LNCaP clone FGC (cell line): ENCODE measurements around the gene POLR2H.

Source experiments
- DNase-seq: peaks from one replicate; pipeline ENCODE4 v3.0.0-alpha.2; 2011; ENCODE audit warnings: low read depth
- H3K4me3 ChIP-seq: 2 replicates; pipeline ENCODE4 v1.5.1; 2011; ENCODE audit warnings: mild to moderate bottlenecking, low read depth, low read length, control low read depth
- CTCF ChIP-seq: IDR thresholded peaks from 2 replicates; pipeline ENCODE4 v1.5.1; 2012; ENCODE audit warnings: mild to moderate bottlenecking; ENCODE audit not compliant: control insufficient read depth, insufficient read depth; ENCODE audit errors: extremely low read depth

Gene POLR2H

DNA sequence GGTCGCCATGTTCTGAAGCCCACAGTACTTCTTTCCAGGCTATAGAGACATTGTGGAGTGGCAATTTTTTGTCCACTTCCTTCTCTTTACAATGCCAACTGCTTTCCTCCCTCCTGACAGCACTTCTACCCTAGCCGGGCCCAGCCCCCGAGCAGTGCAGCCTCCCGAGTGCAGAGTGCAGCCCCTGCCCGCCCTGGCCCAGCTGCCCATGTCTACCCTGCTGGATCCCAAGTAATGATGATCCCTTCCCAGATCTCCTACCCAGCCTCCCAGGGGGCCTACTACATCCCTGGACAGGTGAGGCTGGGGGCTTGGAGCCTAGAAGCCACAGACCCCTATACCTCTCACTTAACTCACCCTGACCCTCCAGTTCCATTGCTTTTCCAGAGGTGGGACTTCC lies 44.3 kb upstream of the POLR2H start:
- no peak for DNase-seq
- H3K4me3 ChIP-seq = peak overlapping the region; percentile 98; the same call in 1 of the 2 replicates
- TF ChIP-seq CTCF = no peak

DNA sequence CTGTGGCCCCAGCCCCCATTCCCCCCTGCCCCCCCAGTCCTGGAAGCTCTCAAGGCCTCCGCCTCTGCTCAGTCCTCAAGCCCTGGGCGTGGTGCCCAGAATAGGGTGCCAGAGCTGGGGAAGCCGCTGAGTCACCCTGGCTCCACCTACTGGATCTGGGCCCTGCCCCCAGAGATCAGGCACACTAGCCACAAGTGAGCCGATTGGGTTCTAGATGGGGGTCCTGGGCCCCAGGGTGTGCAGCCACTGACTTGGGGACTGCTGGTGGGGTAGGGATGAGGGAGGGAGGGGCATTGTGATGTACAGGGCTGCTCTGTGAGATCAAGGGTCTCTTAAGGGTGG lies 41.4 kb upstream of the POLR2H start:
- peak; percentile 83 for DNase-seq
- H3K4me3 ChIP-seq = peak overlapping the region; percentile 43

DNA sequence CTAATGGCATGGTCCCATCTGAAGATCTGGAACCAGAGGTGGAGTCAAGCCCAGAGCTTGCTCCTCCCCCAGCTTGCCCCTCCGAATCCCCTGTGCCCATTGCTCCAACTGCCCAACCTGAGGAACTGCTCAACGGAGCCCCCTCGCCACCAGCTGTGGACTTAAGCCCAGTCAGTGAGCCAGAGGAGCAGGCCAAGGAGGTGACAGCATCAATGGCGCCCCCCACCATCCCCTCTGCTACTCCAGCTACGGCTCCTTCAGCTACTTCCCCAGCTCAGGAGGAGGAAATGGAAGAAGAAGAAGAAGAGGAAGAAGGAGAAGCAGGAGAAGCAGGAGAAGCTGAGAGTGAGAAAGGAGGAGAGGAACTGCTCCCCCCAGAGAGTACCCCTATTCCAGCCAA lies 39.8 kb upstream of the POLR2H start:
- H3K4me3 ChIP-seq = no peak overlapping the region
- TF ChIP-seq CTCF = no peak
- no peak for DNase-seq

More for the DNA sequence above, 41.4 kb upstream of the POLR2H start:
- TF ChIP-seq CTCF = no peak

DNA sequence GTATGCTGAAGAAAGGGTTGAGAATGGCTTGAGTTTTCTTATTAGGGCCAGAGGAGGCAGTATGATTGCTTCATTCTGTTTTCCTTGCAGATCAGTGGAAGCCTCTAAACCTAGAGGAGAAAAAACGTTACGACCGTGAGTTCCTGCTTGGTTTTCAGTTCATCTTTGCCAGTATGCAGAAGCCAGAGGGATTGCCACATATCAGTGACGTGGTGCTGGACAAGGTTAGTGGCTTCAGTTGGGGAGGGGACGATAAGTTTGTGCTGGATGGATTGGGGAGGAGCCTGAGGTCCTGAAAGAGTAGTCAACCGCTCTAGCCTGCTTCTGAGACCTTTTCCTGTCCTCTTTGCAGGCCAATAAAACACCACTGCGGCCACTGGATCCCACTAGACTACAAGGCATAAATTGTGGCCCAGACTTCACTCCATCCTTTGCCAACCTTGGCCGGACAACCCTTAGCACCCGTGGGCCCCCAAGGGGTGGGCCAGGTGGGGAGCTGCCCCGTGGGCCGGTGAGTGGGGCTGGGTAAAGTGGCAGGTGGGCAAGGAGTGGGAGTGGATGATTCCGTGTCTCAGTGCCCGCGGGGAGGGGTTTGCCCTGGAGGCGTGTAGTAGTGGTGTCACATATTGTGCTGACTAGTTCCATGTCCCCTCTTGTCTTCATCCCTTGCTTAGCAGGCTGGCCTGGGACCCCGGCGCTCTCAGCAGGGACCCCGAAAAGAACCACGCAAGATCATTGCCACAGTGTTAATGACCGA lies 38.6 kb upstream of the POLR2H start:
- H3K4me3 ChIP-seq = no peak overlapping the region
- DNase-seq = no peak
- no peak for TF ChIP-seq CTCF

GRCh38 chr3:184323696-184324095 lies 37.8 kb upstream of the POLR2H start:
- no peak for DNase-seq
- no peak overlapping the region for H3K4me3 ChIP-seq
- no peak for TF ChIP-seq CTCF

GRCh38 chr3:184325269-184325668 lies 36.2 kb upstream of the POLR2H start:
- no peak overlapping the region for H3K4me3 ChIP-seq
- no peak for DNase-seq
- no peak for TF ChIP-seq CTCF
